HG03103 (cell line): ENCODE data around the gene EGLN1.

Experiments used
- ATAC-seq: cut with Tn5 transposase; IDR thresholded peaks from one replicate; pipeline ENCODE4 v1.9.1; 2021; ENCODE audit warnings: low read depth; ENCODE audit not compliant: unreplicated experiment

EGLN1 gene

DNA sequence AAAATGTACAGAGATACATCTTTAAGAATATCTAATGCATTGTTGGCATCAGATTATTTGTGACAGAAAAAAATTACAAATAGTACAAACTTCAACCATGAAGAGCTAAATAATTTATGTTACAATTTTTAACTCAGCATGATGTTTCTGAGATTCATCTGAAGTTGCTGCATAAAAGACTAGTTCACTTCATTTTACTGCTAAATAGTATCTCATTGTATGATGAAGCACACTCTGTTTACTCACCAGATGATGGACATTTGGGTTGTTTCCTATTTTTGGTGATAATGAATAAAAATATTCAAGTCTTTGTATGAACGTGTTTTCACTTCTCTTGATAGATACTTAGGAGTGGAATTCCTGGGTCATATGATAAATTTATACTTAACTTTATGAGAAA, 20.6 kb downstream of the EGLN1 start:
- no peak for ATAC-seq

DNA sequence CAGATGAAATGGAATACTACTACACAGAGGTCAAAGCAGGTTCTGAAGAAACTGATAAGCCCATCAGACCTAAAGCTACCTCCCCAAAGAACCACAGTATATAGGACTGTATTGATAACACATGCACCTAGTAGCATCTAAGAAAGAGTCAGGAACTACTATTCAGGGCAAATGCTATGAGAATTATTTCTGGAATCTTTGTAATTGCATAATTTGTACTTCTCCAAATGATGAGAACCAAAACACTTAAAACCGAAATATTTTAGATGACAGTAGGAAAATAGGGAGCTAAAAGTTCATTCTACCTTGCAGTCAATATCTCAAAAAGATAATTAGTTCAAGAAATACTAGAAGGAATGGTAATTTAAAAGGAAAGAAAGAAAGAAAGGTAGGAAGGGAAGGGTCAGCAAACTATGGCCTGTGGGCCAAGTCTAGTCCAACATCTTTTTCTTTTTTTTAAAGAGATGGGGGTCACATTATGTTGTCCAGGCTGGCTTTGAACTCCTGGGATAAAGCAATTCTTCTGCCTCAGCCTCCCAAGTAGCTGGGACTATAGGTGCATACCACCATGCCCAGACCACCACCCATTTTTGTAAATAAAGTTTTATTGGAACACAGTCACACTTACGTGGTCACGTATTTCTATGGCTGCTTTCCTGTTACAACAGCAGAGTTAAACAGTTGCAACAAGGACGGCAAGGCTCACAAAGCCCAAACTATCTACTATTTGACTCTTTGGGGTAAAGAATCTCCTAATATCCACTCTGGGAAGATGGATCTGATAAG, 24.0 kb downstream of the EGLN1 start:
- ATAC-seq = no peak

DNA sequence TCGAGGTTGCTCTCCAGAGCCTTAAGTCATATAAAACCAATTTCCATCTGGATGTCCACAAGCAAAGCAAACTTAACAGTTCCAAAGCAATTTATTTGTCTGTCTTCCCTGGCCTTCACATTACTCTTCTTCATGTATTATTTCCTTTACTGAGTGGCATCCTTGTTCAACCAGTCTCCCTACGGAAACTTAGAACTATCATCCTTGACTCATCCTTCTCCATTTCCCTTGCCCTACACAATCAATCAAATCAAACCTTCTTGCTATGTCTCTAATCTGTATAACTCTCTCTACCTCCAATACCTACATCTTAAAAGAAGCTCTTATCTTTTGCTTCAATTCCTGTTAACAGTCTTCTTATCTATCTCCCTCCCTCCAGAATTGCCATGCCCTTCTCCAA, 25.4 kb downstream of the EGLN1 start:
- ATAC-seq = no peak

DNA sequence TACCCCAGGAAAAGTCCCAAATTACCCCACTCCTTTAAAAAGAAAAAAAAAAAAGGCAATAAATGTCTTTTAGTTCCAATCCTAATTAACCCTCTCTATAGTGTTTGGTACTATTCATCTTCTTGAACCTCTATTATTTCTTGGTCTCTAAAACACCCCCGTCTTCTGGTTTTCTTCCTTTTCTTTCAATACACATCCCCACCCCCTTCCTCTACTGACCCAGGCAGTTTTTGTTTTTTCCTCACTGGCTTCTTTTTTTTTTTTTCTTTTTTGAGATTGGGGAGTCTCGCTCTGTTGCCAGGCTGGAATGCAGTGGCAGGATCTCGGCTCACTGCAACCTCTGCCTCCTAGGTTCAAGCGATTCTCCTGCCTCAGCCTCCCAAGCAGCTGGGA, 26.1 kb downstream of the EGLN1 start:
- ATAC-seq = no peak

DNA sequence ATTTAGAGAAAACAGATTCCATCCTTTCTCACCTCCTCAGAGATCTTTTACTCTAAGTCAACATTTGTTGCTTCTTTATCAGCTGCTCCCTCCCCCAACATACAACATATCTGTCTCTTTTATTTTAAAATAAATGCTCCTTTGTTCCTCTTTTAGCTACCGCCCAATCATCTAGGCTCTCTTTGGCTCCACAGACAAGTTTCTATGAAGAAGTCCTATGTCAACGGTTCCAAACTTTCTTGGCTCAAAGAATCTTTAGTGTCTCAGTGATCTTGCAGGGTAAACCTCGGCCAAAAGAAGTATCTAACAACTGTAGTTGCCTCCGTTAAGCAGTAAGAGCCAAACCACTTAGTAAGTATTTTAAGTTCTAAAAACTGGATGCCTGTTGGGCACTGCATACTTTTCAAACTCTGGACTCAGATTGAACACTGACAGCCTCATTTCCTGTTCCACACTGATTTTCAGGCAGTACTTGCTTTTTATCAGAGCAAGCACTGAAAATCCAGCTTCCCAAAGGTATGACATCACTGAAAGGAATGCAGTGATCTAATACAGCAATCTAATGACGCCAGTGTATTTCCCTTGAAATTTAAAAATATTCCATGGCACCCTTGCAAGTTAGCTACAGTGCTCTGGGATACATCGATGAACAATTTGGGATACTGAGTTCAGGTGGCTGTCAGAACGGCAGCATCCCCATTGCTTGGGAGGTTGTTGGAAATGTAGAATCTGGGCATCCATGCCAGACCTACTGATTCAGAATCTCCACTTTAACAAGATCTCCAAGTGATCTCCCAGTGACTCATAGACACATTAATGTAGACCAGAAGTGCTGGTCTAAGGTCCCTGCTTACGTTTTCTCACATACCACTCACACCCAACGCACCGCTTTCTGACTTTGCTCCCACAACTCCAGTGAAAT, 26.8 kb downstream of the EGLN1 start:
- no peak for ATAC-seq

DNA sequence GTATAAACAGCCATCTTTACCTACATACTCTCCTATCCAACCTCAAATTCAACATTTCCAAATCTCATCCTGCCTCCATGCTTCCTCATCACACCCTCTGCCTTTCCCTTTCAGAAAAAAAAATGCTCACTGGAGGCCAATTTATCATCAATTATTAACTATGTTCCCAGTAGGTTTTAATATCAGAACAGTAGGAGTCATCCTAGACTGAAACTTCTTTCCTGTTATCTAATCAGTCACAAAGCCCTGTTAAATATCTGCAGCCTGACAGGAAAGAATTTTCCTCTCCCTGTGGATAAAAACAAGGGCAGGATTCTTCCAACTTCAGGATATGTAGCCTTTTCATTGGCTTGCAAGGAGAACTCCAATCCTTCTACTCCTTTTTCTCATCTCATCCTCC, 28.4 kb downstream of the EGLN1 start:
- ATAC-seq = no peak

DNA sequence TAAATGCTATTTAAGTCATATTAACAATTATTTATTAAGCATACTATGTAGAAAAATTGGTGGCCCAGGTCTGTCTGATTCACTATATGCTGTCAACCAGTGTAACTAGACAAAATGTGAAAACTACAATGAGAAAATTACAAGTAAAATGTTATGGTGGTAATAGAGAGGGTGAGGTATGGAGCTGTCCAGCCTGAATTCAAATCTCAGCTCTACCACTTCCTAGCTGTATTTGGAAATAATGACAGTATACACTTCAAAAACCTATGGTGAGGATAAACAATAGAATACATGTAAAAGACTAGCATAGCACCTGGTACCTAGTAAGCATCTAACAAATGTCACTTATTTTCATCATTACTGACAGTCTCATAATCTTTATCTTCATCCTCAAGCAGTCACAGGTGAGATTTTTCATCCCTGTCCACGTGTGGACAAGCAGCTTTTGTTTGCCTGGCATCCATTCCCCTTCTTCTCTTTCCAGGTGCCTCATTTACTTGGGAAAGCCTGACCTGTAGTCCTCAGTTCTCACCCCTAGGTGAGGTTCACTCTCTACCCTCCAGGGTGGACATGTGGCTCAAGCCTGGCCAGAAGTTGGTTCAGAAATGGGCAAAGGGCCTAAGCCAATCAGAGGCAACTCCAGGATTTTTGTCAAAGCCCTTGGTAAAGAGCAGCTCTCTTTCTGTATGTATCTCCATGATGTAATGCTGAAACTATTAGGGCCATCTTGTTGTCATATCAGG, 29.5 kb downstream of the EGLN1 start:
- no peak for ATAC-seq

DNA sequence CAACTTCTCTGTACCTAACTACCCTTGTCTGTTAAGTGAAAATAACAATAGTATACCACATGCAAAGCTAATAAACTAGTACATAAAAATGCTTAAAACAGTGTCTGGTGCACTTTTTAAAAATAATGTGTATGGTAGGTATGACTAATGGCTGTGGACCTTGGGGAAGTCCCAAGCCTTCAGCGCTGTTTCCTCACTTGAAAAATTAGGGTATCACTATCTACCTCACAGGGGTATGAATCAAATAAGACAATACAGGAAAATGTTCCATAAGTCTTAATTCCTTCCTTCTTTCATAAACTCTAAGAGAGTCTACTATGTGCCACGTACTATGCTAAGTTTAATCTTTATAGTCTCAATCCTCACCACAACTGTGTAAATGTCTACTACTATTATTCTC, 32.0 kb downstream of the EGLN1 start:
- ATAC-seq = no peak

DNA sequence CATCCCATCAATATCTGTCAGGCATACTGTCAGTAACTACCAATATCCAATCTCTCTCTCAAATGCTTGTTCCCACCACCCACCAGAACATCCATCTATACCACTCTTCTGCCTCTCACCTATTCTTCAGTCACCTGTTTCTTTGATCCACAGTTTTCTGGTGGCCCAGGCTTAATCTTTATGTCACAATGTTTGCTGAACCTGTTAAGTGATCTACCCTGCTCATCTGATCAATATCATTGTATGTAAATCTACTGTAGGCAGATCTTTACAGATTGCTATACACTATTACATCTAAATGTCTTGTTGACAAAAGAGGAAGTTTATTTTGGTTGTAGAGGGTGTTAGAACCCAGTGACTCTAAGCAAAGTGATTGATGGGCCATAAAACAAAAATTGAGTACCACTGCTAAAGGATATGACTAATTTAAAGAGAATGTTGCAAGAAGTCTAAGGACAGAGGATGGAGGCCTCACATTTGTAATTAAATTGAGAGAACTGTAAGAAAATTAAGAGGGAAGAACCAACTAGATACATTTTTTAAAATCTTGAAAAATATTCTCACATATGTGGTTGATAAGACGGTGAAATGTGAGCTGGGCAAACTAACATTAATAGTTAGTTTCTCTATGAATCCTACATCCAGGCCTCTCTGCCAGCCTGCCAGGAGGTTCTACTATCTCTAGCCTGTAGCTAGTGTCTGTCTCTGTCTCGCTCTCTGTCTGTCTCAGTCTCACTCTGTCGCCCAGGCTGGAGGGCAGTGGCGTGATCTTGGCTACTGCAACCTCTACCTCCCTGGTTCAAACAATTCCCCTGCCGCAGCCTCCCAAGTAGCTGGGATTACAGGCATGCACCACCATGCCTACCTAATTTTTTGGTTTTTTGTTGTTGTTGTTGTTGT, 34.1 kb downstream of the EGLN1 start:
- no peak for ATAC-seq

DNA sequence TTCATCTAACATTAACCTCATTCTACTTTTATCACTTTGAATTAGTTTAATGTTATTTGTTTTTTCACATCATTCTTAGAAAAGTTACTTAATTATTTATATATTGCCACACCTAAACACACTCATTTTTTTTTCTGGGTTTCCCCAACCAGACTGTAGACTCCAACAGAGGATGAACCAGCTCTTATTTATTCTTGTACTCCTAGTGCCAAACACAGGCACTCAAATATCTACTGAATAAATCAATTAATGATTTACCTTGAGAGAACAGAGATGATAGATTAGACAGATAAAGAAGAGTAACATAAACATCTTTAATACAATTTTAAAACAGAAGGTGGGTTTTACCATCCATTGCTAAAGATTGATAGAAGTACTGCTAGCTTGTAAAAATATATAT, 35.6 kb downstream of the EGLN1 start:
- ATAC-seq = no peak

DNA sequence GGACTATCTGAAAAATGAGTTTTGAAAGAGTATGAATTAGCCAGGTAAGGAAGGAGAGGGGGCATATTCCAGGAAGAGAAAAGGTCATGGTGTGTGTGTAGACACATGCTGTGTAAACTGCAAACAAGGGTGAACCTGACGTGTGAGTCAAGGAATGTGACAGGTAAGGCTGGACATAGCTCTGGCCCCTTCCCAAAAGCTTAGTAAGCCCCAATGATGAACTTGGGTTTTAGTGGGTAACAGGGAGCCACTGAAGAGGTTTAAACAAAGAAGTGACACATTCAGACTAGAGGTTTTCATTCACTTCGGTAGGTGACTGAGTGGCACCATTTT, 36.7 kb downstream of the EGLN1 start:
- ATAC-seq = no peak

DNA sequence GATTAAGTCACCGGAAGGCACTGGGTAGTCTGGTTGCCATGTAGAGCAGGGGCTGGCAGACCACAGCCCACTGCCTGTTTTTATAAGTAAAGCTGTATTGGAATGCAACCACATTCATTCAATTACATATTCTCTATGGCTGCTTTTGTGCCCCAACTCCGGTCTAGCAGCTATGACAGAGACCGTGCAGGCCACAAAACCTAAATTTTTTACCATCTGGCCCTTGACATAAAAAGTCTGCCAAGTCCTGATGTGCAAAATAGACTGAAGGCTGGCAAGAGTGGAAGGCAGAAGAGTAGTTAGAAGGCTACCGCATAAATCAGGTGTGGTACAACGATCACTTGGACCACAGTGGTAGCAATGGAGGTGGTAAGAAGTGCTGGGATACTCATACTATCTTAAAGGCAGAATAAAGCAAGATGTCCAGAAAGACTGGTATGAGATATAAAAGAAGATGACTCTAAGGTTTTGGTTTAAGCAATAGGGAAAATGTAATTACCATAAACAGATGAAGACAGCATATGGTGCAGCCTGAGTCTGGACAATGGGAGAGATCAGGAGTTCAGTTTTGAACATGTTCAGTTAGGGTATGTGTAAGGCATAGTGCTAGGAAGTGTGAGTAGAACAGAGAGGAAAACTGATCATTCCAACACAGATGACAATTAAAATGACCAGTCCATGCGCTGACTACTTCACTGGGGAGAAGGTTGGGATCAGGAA, 37.2 kb downstream of the EGLN1 start:
- no peak for ATAC-seq

DNA sequence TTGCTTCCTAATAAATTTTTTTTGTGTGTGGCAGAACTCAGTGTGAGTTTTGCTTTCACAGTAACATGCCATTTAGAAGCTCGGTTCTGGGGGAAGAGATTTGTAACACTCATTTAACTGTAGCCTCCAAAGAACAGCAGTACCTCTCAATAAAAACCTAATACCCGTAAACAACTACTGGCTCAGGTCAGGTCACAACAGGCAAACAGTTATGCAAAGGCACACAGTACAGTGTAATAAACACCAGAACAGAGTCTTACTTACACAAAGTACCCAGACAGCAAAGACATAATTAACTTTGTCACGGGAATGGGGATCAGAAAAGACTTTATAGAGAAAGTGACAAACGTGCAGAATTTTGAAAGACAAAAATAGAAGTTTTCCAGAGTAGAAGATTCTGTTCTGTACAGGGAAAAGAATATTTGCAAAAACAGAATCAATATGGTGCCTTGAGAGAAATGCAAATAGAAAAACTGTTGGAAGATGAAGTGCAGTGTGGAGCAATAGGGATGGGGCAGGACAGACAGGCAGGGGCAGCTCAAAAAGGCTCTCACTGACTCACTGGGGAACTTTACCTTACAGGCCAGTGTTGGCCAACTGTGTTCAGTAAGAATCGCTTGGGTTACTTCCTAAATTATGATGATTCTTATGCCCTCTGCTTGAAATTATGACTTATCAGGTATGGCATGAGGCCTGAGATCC, 38.8 kb downstream of the EGLN1 start:
- ATAC-seq = no peak

DNA sequence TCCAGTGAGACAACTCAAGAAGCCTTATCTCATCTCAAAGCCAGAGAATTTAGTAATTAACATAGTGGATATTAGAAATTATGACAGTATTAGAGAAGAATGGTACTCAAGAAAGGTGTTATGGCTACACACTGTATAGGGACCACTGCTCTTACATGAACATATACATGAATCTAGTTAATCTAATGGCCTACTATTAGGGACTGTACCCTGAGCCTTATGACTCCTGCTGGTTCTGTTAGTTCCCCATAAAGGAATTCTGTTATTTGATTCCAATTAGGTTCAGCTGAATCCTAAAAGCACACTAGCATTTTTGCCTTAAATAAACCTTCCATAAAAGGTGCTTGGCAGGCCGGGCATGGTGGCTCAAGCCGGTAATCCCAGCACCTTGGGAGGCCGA, 39.7 kb downstream of the EGLN1 start:
- ATAC-seq = no peak

DNA sequence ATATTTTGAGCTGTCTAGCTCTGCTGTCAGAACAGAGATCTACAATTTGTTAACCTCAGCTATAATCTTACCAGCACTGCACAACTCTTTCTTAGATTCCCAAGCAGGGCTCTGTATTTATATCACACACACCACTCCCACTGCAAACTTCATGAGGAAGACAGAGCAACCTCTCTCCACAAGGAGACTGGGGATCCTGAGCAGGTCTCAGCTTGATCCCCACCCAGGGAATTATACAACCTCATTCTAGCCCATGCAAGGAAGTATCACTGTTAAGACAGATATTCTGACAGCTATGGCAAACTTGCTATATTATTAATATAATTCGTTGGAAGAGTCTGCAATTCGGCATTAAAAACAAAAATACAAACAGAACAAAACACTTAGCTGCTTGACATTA, 40.4 kb downstream of the EGLN1 start:
- ATAC-seq = no peak

DNA sequence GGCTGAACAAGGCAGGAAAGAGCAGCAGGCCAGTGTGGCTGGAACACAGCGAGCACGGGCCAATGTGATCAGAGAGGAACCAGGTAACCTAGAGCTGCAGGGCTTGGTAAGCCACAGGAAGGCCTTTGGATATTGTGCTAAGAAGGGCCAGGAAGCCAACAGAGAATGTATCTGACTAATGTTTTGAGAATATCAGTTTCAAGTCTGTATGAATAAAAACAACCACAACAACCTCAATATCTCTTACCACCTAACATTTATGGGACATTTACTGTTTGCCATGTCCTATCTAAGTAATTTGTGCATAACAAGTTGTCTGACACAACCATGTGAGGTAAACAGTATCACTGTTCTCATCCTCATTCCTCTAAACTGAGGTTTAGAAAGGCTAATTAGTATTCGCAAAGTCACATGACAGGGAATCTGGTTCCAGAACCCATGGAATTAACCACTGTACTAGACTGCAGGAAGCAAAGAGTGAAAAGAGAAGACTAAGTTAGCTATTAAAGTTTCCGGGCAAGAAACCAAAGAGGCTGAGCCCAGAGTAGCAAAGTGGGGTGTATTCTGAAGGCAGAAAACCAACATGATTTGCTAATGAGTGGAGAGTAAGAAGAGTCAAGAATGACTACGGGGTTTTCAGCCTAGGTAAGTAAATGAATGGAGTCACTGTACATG, 45.1 kb downstream of the EGLN1 start:
- ATAC-seq = no peak

DNA sequence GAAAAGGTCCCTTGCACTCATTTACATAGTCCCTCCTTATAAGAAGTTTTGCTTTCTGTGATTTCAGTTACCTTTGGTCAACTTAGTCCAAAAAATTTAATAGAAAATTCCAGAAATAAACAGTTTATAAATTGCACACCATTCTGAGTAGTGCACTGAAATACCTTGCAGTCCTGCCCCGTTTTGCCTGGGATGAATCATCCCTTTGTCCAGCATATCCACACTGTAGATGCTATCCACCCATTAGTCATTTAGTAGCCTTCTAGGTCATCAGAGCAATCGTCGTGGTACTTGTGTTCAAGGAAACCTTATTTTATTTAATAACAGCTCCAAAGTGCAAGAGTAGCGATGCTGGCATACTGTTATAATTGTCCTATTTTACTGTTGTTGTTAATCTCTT, 46.0 kb downstream of the EGLN1 start:
- no peak for ATAC-seq

DNA sequence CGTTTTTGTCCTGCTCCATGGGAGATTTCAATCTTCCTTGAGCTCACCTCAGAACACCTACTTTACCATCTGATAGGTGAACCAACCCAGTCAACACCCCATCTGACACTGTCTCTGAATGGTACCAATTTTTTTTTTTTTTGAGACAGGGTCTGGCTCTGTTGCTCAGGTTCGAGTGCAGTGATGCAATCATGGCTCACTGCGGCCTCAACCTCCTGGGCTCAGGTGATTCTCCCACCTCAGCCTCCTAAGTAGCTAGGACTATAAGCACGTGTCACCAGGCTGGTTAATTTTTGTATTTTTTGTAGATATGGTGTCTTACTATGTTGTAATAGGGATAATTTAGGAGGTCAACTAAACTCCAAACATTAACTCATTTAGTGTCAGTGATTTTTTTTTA, 47.7 kb downstream of the EGLN1 start:
- ATAC-seq = no peak

DNA sequence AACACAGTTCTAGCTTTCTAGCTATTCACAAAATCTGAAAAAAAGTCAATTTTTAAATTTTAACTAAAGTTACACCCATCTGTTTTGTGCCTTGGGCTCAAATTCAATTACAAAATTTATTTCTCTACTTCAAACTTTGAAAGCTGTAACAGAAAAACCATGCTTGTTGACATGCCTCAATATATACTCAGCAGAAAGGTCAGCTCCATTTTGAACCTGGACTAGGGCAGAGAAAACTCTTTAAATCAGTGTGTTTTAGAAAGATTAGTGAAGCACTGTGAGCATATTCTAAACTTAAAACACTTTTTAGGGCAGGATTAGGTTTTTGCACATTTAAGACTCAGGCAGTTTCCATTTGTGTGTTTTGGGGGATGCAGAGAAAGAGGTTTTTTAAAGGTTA, 49.6 kb downstream of the EGLN1 start:
- ATAC-seq = no peak
